Type B pancreatic cell (in vitro differentiated cells): ENCODE results near the gene NPAS3. TPM values are rescaled to one million over a fixed set of nuclear protein-coding genes. Genes with fewer than 3 reads are reported as not detected.
A peak's percentile ranks its signal among the peaks of the same experiment; 100 is the strongest.

ENCODE experiments used
- DNase-seq: peaks from one replicate; pipeline ENCODE4 v3.0.0; 2021; ENCODE audit warnings: mixed read lengths; ENCODE audit not compliant: unreplicated experiment; ENCODE audit errors: extremely low spot score
- H3K27ac Mint-ChIP-seq: 2 replicates; pipeline ENCODE4 v1.8.0; 2021; ENCODE audit warnings: mild to moderate bottlenecking, mixed read lengths
- H3K27me3 Mint-ChIP-seq: 2 replicates; pipeline ENCODE4 v1.8.0; 2021; ENCODE audit warnings: mixed read lengths
- H3K36me3 Mint-ChIP-seq: 2 replicates; pipeline ENCODE4 v1.8.0; 2021; ENCODE audit warnings: mixed read lengths
- H3K4me1 Mint-ChIP-seq: one replicate; pipeline ENCODE4 v1.8.0; 2021; ENCODE audit warnings: mixed read lengths; ENCODE audit not compliant: unreplicated experiment
- H3K4me3 Mint-ChIP-seq: 2 replicates; pipeline ENCODE4 v1.8.0; 2021; ENCODE audit warnings: mild to moderate bottlenecking, mixed read lengths
- H3K9me3 Mint-ChIP-seq: 2 replicates; pipeline ENCODE4 v1.8.0; 2021; ENCODE audit warnings: mixed read lengths
- CTCF ChIP-seq: fragments of 200-600 bp; sonication (generic); conservative IDR thresholded peaks from 2 replicates; pipeline ENCODE4 v1.5.0; 2021; ENCODE audit warnings: antibody characterized with exemption, mild to moderate bottlenecking
- total RNA-seq: library from RNA; stranded (reverse); gene quantifications from 2 replicates; pipeline ENCODE4 v1.2.1, GENCODE V29; 2021; ENCODE audit warnings: low replicate concordance

NPAS3 gene
- total RNA-seq, 1 donor from 2014 or later, result 8.7 TPM

- no peaks in the 10 kb centered on the region for H3K36me3 Mint-ChIP-seq
- peak overlapping the region; percentile 2 for H3K4me3 Mint-ChIP-seq
- no peak overlapping the region for H3K27ac Mint-ChIP-seq
These were observed 826.4 kb downstream of the NPAS3 start for GRCh38 chr14:33764876-33765650.

GRCh38 chr14:33767586-33768457, 829.1 kb downstream of the NPAS3 start:
- Mint-ChIP-seq H3K4me3 (peak overlapping the region; percentile 6), H3K36me3 (no peaks in the 10 kb centered on the region), H3K9me3 (no peaks in the 10 kb centered on the region), H3K27ac (peak overlapping the region; percentile 14), H3K27me3 (peaks cover 16% of the 10 kb centered on the region), H3K4me1 (peaks cover 49% of the 10 kb centered on the region)
- DNase-seq, result no peak
- TF ChIP-seq CTCF, result no peak

More at GRCh38 chr14:33764876-33765650, 826.4 kb downstream of the NPAS3 start:
- DNase-seq, result no peak
- peak; percentile 58 for TF ChIP-seq CTCF
- Mint-ChIP-seq H3K27me3 (peaks cover 26% of the 10 kb centered on the region), H3K9me3 (no peaks in the 10 kb centered on the region), H3K4me1 (peaks cover 42% of the 10 kb centered on the region)

- Mint-ChIP-seq H3K27me3 (peaks cover 16% of the 10 kb centered on the region), H3K36me3 (no peaks in the 10 kb centered on the region), H3K4me1 (peaks cover 52% of the 10 kb centered on the region), H3K9me3 (no peaks in the 10 kb centered on the region), H3K4me3 (no peak overlapping the region), H3K27ac (no peak overlapping the region)
- DNase-seq, result no peak
- TF ChIP-seq CTCF, result no peak
These were observed 829.8 kb downstream of the NPAS3 start for GRCh38 chr14:33768458-33768830.

GRCh38 chr14:33773205-33774030, 834.7 kb downstream of the NPAS3 start:
- Mint-ChIP-seq H3K4me3 (no peak overlapping the region), H3K36me3 (no peaks in the 10 kb centered on the region), H3K9me3 (no peaks in the 10 kb centered on the region), H3K4me1 (peaks cover 23% of the 10 kb centered on the region), H3K27ac (no peak overlapping the region), H3K27me3 (peaks cover 4% of the 10 kb centered on the region)
- DNase-seq, result no peak
- no peak for TF ChIP-seq CTCF

GRCh38 chr14:33774161-33774560, 835.5 kb downstream of the NPAS3 start:
- Mint-ChIP-seq H3K27me3 (no peaks in the 10 kb centered on the region), H3K4me3 (no peak overlapping the region), H3K36me3 (no peaks in the 10 kb centered on the region), H3K9me3 (no peaks in the 10 kb centered on the region), H3K4me1 (peaks cover 23% of the 10 kb centered on the region), H3K27ac (no peak overlapping the region)
- no peak for DNase-seq
- no peak for TF ChIP-seq CTCF
